Esophagus (tissue), 2 donors: Measurements from ENCODE around the gene NMRK2. TPM values are rescaled to one million over a fixed set of nuclear protein-coding genes. Genes with fewer than 3 reads are reported as not detected.
"Not testable (repeated sequence)": the region's sequence is repeated elsewhere in the genome, so short reads cannot be mapped to it uniquely, and the experiment has no call there.

Experiments
- H3K27ac ChIP-seq, 2 donors: one replicate each; pipeline ENCODE4 v1.5.1; 2013; ENCODE audit warnings: low read depth in 2 of 2, mild to moderate bottlenecking in 2 of 2, inconsistent platforms in 1 of 2, low read length in 1 of 2, moderate library complexity in 1 of 2
- H3K27me3 ChIP-seq, 2 donors: one replicate each; pipeline ENCODE4 v1.6.1; 2013; ENCODE audit warnings: low read length in 2 of 2, control low read depth in 1 of 2, mild to moderate bottlenecking in 1 of 2; ENCODE audit not compliant: insufficient read depth in 2 of 2, control insufficient read depth in 1 of 2
- H3K36me3 ChIP-seq, 2 donors: one replicate each; pipeline ENCODE4 v1.6.1; 2013; ENCODE audit warnings: low read length in 1 of 2; ENCODE audit not compliant: control insufficient read depth in 2 of 2, insufficient read depth in 2 of 2
- H3K4me1 ChIP-seq, 2 donors: one replicate each; pipeline ENCODE4 v1.6.1; 2013; ENCODE audit warnings: low read length in 1 of 2; ENCODE audit not compliant: control insufficient read depth in 2 of 2, insufficient read depth in 2 of 2
- H3K4me3 ChIP-seq, 2 donors: one replicate each; pipeline ENCODE4 v1.5.1; 2013; ENCODE audit warnings: low read length in 2 of 2, mild to moderate bottlenecking in 2 of 2, low read depth in 1 of 2, moderate library complexity in 1 of 2
- H3K9me3 ChIP-seq, 2 donors: one replicate each; pipeline ENCODE4 v1.6.1; 2013; ENCODE audit warnings: mild to moderate bottlenecking in 2 of 2, low read depth in 1 of 2, low read length in 1 of 2, moderate library complexity in 1 of 2; ENCODE audit not compliant: control insufficient read depth in 2 of 2, insufficient read depth in 1 of 2
- WGBS, 2 donors: extraction: QIAGEN DNeasy Blood & Tissue Kit; methylation state at CpG; one replicate each; pipeline ENCODE4 v1.1.7; 2013; 5-methylcytosine and 5-hydroxymethylcytosine counted together
- polyA plus RNA-seq, 2 donors: library from polyadenylated mRNA; stranded (reverse); fragments of 200-250 nt; gene quantifications; one replicate each; pipeline ENCODE4 v1.2.3, GENCODE V29; 2013
- donor health status: healthy with polysubstance abuse.
- donor health status: Bipolar disorder and iron deficiency.

NMRK2 gene
- under 1 TPM; 0.20 to 0.31 TPM for polyA plus RNA-seq

- H3K27me3 ChIP-seq: no peaks in the 10 kb centered on the region
- peaks cover 0 to 2% of the 10 kb centered on the region in 2 donors for H3K4me1 ChIP-seq
- H3K27ac ChIP-seq: no peak within 1 kb of the TSS
- no peak within 1 kb of the TSS for H3K4me3 ChIP-seq
- no peaks in the 10 kb centered on the region for H3K9me3 ChIP-seq
- 4 to 5% methylated on average over 46 to 51 of the region's 51 CpGs for WGBS, 2 donors
- no peaks in the 10 kb centered on the region for H3K36me3 ChIP-seq
These were observed at the start of gene NMRK2 for GRCh38 chr19:3932931-3933810. TSS of gene NMRK2 (plus strand) at chr19:3933069. CDS start at chr19:3933672, 603 bp downstream.

DNA sequence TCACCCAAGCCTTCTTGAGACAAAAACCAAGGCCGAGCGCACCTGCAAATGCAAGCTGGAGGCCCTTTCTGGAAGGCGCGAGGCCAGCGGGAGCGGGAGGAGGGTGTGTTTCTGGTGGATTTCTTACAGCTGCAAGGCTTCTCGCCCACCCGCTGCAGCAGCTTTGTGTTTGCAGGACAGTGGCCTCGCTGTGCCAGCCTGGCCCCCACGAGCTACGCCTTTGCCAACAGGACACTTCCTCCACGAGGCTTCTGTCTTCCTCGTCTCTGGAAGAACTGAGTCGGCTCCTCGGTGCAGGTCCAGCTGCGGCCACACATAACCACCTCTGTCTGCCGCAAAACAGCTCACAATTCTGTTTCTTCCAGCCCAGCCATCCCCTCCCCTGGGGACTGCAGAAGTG, 42.3 kb upstream of the NMRK2 start:
- Histone ChIP-seq H3K27ac (no peak overlapping the region), H3K36me3 (no peaks in the 10 kb centered on the region), H3K27me3 (no peaks in the 10 kb centered on the region), H3K9me3 (no peaks in the 10 kb centered on the region), H3K4me3 (no peak overlapping the region), H3K4me1 (no peaks in the 10 kb centered on the region)
- WGBS, 2 donors: 74 to 80% methylated on average over 17 of the region's 17 CpGs

GRCh38 chr19:3893509-3894179, 39.2 kb upstream of the NMRK2 start:
- no peaks in the 10 kb centered on the region for H3K27me3 ChIP-seq
- H3K36me3 ChIP-seq: no peaks in the 10 kb centered on the region
- H3K9me3 ChIP-seq: peaks cover 3 to 4% of the 10 kb centered on the region in 2 donors
- H3K27ac ChIP-seq: no peak overlapping the region
- WGBS, 2 donors: 57 to 59% methylated on average over 12 of the region's 12 CpGs
- H3K4me1 ChIP-seq: no peaks in the 10 kb centered on the region
- no peak overlapping the region for H3K4me3 ChIP-seq

- not testable (repeated sequence) for H3K4me3 ChIP-seq, H3K27ac ChIP-seq, H3K36me3 ChIP-seq, H3K9me3 ChIP-seq, H3K27me3 ChIP-seq, H3K4me1 ChIP-seq
- WGBS, 2 donors: 72 to 77% methylated on average over 5 of the region's 5 CpGs
These were observed 37.9 kb upstream of the NMRK2 start for GRCh38 chr19:3894959-3895358.

GRCh38 chr19:3895788-3896187, 37.1 kb upstream of the NMRK2 start:
- peaks cover 3 to 4% of the 10 kb centered on the region in 2 donors for H3K9me3 ChIP-seq
- 82 to 87% methylated on average over 5 of the region's 5 CpGs for WGBS, 2 donors

DNA sequence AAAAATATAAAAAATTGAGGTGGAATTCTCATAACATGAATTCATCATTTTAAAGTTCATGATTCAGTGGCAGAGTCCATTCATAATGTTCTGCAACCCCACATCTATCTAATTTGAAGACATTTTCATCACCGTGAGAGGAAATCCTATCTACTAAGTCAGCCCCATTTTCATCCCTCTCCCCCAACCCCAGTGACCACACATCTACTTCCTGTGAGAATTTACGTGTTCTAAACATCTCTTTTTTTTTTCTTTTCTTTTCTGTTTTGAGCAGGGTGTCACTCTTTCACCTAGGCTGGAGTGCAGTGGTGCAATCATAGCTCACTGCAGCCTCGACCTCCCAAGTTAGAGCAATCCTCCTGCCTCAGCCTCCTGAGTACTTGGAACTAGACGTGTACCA, 34.9 kb upstream of the NMRK2 start:
- H3K36me3 ChIP-seq: no peaks in the 10 kb centered on the region
- no peak overlapping the region for H3K27ac ChIP-seq
- no peaks in the 10 kb centered on the region for H3K4me1 ChIP-seq
- WGBS, 2 donors: 70 to 75% methylated on average over 4 of the region's 4 CpGs
- H3K9me3 ChIP-seq: peaks cover 3 to 4% of the 10 kb centered on the region in 2 donors
- no peak overlapping the region for H3K4me3 ChIP-seq
- no peaks in the 10 kb centered on the region for H3K27me3 ChIP-seq

More at GRCh38 chr19:3895788-3896187, 37.1 kb upstream of the NMRK2 start:
- Histone ChIP-seq H3K27ac (no peak overlapping the region), H3K4me1 (no peaks in the 10 kb centered on the region), H3K36me3 (no peaks in the 10 kb centered on the region), H3K27me3 (no peaks in the 10 kb centered on the region), H3K4me3 (no peak overlapping the region)

DNA sequence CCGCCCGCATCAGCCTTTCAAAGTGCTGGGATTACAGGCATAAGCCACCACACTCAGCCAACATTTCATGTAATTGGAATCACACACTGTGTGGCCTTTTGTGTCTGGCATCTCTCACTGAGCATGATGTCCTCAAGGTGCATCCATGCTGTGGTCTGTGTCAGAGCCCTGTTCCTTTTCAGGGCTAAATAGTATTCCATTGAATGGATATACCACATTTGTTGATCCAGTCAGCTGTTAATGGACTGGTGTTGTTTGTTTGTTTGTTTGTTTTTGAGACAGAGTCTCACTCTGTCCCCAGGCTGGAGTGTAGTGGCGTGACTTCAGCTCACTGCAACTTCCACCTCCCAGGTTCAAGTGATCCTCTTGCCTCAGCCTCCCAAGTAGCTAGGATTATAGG, 34.4 kb upstream of the NMRK2 start:
- Histone ChIP-seq H3K4me3 (no peak overlapping the region), H3K27me3 (no peaks in the 10 kb centered on the region), H3K27ac (no peak overlapping the region), H3K4me1 (no peaks in the 10 kb centered on the region), H3K36me3 (no peaks in the 10 kb centered on the region), H3K9me3 (peaks cover 3 to 4% of the 10 kb centered on the region in 2 donors)
- 93 to 94% methylated on average over 3 of the region's 3 CpGs for WGBS, 2 donors

- Histone ChIP-seq H3K36me3 (no peaks in the 10 kb centered on the region), H3K4me3 (no peak overlapping the region), H3K9me3 (peaks cover 3 to 4% of the 10 kb centered on the region in 2 donors), H3K27me3 (no peaks in the 10 kb centered on the region), H3K27ac (no peak overlapping the region), H3K4me1 (no peaks in the 10 kb centered on the region)
- 44 to 55% methylated on average over 18 of the region's 18 CpGs for WGBS, 2 donors
These were observed 33.2 kb upstream of the NMRK2 start for GRCh38 chr19:3899531-3900294.

DNA sequence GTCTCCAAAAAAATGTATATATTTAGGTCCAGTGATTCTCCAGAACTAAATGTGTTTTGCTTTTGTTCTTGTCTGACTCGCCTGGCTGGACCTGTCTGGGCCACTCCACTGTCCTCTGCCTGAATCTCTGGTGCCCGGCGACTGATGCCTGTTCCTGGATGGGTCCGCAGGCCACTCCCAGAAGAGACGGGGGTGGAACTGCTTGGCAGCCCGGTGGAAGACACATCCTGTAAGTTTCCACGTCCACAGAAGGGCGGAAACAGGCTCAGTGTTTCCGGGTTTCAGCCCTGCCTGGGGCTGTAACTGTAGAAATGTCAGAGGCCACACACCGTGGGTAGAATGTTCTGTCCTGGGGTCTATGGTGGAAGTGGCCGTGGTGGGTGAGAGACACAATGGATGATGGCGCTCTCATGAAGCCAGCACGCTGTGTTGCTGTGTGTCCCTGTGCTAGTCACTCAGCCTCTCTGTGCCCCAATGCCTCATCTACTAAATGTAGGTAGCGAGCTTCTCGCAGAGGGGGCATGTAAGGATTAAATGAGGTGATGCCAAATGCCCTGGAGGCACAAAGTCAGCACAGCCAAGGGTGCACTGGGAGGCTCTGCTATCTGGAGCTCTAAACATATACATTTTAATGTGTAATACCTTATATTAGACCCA, 30.4 kb upstream of the NMRK2 start:
- 57 to 62% methylated on average over 15 of the region's 15 CpGs for whole genome bisulfite sequencing, 2 donors
- peaks cover 3 to 4% of the 10 kb centered on the region in 2 donors for H3K9me3 ChIP-seq
- H3K36me3 ChIP-seq: no peaks in the 10 kb centered on the region
- no peaks in the 10 kb centered on the region for H3K4me1 ChIP-seq
- no peak overlapping the region for H3K27ac ChIP-seq
- H3K4me3 ChIP-seq: no peak overlapping the region
- H3K27me3 ChIP-seq: no peaks in the 10 kb centered on the region
